Hematopoietic multipotent progenitor cell treated with erythropoietin and hydrocortisone succinate and interleukin-3 and kit ligand, for 4 days (in vitro differentiated cells): Measurements from ENCODE around the gene SMC6.
A peak's percentile ranks its signal among the peaks of the same experiment; 100 is the strongest.

Source experiments
- DNase-seq: peaks from one replicate; pipeline ENCODE4 v3.0.0-alpha.2; 2015

Gene SMC6

DNA sequence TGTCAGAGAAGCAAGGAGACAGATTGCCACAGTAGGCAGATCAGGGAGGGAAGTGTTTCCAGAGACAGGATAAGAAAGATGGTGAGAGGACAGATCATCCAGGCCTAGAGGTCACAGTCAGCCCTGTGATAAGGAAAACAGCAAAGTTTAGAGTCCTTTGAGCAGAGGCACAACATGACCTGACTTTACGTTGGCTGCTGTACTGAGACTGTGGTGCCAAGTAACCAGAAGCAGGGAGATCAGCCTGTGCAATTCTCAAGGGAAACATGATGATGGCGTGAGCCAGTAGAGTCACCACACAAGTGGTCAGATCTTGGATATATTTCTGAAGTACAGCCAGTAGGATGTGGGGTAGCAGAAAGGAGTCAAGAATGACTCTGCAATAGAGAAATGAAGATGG, 43.7 kb downstream of the SMC6 start:
- DNase-seq, result no peak

GRCh38 chr2:17708501-17708900, 45.1 kb downstream of the SMC6 start:
- peak; percentile 15 for DNase-seq

- DNase-seq, result no peak
Measured at GRCh38 chr2:17706845-17707244, 46.8 kb downstream of the SMC6 start.

DNA sequence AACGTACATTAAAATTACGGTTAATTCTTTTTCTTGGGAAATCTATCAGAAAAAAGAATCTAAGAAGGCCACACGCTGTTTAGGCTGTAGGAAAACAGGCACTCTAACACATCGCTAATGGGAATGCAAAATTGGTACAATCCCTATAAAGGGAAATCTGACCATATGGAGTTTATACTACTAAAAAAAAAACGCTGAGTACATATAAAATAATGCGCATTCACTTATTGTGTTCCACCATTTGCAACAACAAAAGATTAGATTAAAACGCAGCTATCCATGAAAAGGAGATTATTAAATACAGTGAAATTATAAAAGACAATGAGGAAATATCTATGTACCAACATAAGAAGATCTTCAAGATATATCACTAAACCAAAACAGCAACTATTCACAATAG, 62.8 kb downstream of the SMC6 start:
- no peak for DNase-seq

- DNase-seq, result no peak
Measured at GRCh38 chr2:17689010-17689409, 64.6 kb downstream of the SMC6 start.

GRCh38 chr2:17688600-17688999, 65.0 kb downstream of the SMC6 start:
- DNase-seq, result no peak

GRCh38 chr2:17683981-17684380, 69.6 kb downstream of the SMC6 start:
- no peak for DNase-seq

GRCh38 chr2:17682098-17682857, 71.3 kb downstream of the SMC6 start:
- DNase-seq, result no peak

DNA sequence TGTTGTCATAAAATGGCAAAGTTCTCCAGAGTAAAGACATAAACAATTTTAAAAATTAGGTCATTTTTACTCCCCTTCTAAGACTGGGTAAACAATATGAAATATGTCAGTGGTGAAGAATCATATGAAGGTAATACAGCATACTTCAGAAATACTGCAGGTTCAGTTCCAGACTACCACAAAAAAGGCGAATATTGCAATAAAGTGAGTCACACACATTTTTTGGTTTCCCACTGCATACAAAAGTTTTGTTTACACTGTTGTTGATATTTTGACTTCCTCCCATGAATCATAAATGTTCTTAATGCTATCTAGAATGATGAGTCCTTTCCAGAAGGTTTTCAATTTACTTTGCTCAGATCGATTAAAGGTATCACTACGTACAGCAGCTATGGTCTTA, 73.5 kb downstream of the SMC6 start:
- DNase-seq, result no peak

DNA sequence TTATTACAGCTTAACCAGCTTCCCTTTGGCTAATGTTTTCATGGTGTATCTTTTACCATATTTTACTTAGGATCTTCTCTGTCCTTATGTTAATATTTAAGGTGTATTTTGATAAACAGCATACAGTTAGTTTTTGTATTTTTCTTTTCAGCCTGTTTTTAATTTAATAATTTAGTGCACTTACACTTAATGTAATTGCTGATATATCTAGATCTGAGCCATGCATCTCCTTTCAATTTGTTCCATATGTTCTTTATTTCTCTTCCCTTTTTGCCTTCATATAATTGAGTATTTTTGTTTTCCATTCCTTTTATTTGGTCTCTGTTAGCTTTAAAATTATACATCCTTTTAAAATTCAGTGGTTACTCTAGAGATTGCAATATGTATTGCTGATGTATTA, 78.8 kb downstream of the SMC6 start:
- DNase-seq, result no peak

- DNase-seq, result no peak
Measured at GRCh38 chr2:17672583-17673317, 80.9 kb downstream of the SMC6 start.

GRCh38 chr2:17667898-17668297, 85.7 kb downstream of the SMC6 start:
- DNase-seq, result no peak

- DNase-seq, result no peak
Measured at GRCh38 chr2:17664534-17664933, 89.1 kb downstream of the SMC6 start.

DNA sequence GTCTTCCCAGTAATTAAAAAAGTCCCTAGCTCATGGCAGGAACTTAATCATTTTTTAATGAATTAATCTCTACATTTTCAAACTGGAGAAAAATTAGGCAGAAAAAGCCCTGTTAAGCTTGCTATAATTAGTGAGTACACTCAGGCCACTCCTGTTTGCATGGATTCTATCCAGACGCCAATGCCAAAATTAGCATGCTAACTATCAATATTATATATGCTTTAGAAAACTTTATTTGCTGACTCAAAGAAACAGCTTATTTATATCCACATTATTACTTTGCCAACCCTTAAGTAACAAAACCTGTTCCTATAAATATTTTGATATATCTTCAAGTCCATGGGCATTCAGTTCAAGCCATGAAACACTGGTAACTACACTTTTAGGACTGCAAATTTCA, 90.9 kb downstream of the SMC6 start:
- DNase-seq, result no peak

DNA sequence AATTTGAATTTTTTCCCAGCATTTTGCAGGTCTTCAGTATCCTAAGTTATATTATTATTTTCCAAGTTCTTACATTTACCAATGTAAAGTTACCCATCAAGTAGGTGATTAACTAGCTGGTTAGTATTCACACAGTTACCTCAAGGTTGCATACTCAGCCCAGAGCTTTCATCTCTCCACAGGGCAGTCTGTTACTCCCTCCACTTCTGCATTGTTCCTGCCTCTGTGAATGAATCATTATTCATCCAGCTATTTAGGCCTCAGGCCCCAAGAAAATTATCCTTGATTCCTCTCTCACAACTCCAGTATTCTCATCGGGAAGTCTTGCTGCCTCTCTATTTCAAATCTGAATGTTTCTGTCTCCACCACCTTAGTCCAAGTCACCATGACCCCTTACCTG, 92.2 kb downstream of the SMC6 start:
- no peak for DNase-seq

GRCh38 chr2:17660219-17660618, 93.4 kb downstream of the SMC6 start:
- DNase-seq, result no peak

DNA sequence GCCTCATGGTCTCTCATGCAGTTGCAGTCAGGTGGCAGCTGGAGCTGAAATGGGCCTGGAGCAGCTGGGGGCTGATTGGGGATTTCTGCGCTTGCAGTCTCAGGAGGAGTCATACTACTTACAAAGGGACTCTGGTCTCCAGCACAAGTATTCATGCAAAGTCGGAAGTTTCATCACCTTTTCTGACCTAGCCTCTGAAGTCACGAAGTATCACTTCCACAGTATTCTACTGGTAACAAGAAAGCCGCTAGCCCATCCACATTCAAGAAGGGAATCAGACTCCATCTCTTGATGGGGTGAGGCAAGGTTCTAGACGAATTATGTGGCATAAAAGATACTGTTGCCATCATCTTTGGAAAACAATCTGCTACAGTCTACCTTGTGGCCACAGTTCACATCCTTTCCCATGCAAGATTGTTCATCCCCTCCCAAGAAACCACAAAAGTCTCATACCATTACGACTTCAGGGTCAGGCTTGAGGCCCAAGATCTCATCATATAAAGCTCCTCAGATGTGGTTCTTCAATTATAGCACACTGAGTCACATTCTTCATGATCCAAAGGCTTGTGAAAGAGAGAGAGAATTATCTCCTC, 95.3 kb downstream of the SMC6 start:
- DNase-seq, result no peak

GRCh38 chr2:17657759-17658158, 95.9 kb downstream of the SMC6 start:
- DNase-seq, result no peak

GRCh38 chr2:17652681-17653394, 100.8 kb downstream of the SMC6 start:
- DNase-seq, result no peak

- DNase-seq, result no peak
Measured at GRCh38 chr2:17649026-17649425, 104.6 kb downstream of the SMC6 start.

DNA sequence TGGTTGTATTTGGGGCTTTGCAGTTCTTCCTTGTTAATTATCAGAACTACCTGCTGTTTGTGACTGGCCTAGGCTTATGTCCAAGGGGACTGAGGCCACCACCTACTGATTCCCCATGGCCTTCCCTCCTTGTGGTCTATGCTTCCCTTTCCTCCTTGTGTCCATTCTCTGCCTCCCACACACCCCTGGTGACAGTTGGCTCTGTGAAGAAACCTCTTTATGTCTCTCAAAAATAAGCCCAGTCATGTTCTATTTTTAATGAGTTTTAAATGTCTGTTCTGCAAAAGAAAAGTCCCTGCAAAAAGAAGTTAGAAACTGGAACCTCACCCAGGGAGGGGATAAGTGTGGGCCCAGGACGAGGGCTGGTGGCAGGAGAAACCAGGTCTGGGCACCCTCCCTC, 105.0 kb downstream of the SMC6 start:
- peak; percentile 8 for DNase-seq

GRCh38 chr2:17646838-17647701, 106.5 kb downstream of the SMC6 start:
- DNase-seq, result no peak
